Panc1 (cell line): ENCODE measurements around the gene HOXA13. TPM values are rescaled to one million over a fixed set of nuclear protein-coding genes. Genes with fewer than 3 reads are reported as not detected.

Source experiments
- ATAC-seq: fragments of 200-7000 bp; cut with Tn5 transposase; 2 replicates; pipeline ENCODE4 v1.9.1; 2020; ENCODE audit warnings: mild to moderate bottlenecking, moderate library complexity
- BruUV-seq: library from RNA; stranded (reverse); fragments of 400-500 nt; replicated peaks from 2 replicates; lab custom pipeline; 2021; lab: Mats Ljungman, UMichigan
- CTCF ChIA-PET: fragments of 300-600 bp; sonication (Branson Sonifier 250); formaldehyde crosslinking; loops from one replicate; lab custom pipeline; 2022; ENCODE audit warnings: antibody characterized with exemption; lab: Charles Lee
- POLR2A ChIA-PET: fragments of 300-600 bp; sonication (Branson Sonifier 250); formaldehyde crosslinking; loops from one replicate; lab custom pipeline; 2022; ENCODE audit warnings: antibody characterized with exemption; lab: Charles Lee
- DNase-seq: peaks from one replicate; pipeline ENCODE4 v3.0.0-alpha.2; 2010; ENCODE audit warnings: low read depth, low spot score
- H3K27ac ChIP-seq: 2 replicates; pipeline ENCODE4 v1.5.1; 2011; ENCODE audit warnings: mild to moderate bottlenecking, low read length, inconsistent platforms
- H3K27me3 ChIP-seq: fragments of 200-500 bp; sonication (Bioruptor generic); 2 replicates; pipeline ENCODE4 v1.6.0; 2014; ENCODE audit warnings: low read length, inconsistent platforms; ENCODE audit not compliant: control insufficient read depth, insufficient read depth
- H3K36me3 ChIP-seq: fragments of 200-500 bp; sonication (Bioruptor generic); 2 replicates; pipeline ENCODE4 v1.5.1; 2014; ENCODE audit warnings: inconsistent platforms, mild to moderate bottlenecking, low read length, moderate library complexity; ENCODE audit not compliant: control insufficient read depth, insufficient read depth
- H3K4me1 ChIP-seq: 2 replicates; pipeline ENCODE4 v1.5.1; 2011; ENCODE audit warnings: inconsistent platforms, mild to moderate bottlenecking, low read length, moderate library complexity; ENCODE audit not compliant: control insufficient read depth, insufficient read depth
- H3K4me3 ChIP-seq, 2 experiments: 2 replicates each; pipeline ENCODE4 v1.5.1; 2011 to 2012; ENCODE audit warnings: low read depth in 2 of 2, low read length in 2 of 2, mild to moderate bottlenecking in 2 of 2, inconsistent platforms in 1 of 2, moderate library complexity in 1 of 2
- H3K9me3 ChIP-seq: fragments of 200-500 bp; sonication (Bioruptor generic); 2 replicates; pipeline ENCODE4 v1.5.1; 2014; ENCODE audit warnings: low read depth, mild to moderate bottlenecking, inconsistent platforms, low read length, moderate library complexity; ENCODE audit not compliant: control insufficient read depth, insufficient read depth
- POLR2AphosphoS5 ChIP-seq: IDR thresholded peaks from 2 replicates; pipeline ENCODE4 v1.6.1; 2012; ENCODE audit warnings: mild to moderate bottlenecking, low read depth, low read length, moderate library complexity
- SIN3A ChIP-seq: IDR thresholded peaks from 2 replicates; pipeline ENCODE4 v1.6.1; 2012; ENCODE audit warnings: low read depth, mild to moderate bottlenecking, low read length, moderate library complexity, borderline replicate concordance; ENCODE audit not compliant: insufficient read depth
- TCF7L2 ChIP-seq: IDR thresholded peaks from 2 replicates; pipeline ENCODE4 v1.6.1; 2011; ENCODE audit warnings: mild to moderate bottlenecking, low read depth, low read length, inconsistent platforms
- in situ Hi-C: cut with HindIII; loops from 2 replicates; pipeline ENCODE4 v1.10.0; 2016; ENCODE audit warnings: low sequenced_read_pairs, low pct_unique_long_range_greater_than_20kb
- intact Hi-C: fragments of 100-400 bp; cut with micrococcal nuclease; formaldehyde crosslinking; loops from one replicate; pipeline ENCODE4 v1.10.0; 2022; ENCODE audit not compliant: unreplicated experiment
- total RNA-seq: library from RNA; stranded (reverse); gene quantifications from one replicate; pipeline ENCODE4 v1.2.1, GENCODE V29; 2021; ENCODE audit not compliant: unreplicated experiment
- TF ChIP-seq, protein P1 (sequence below): fragments of 450-650 bp; IDR thresholded peaks from 2 replicates; pipeline ENCODE4 v1.5.1; 2017; ENCODE audit warnings: mild to moderate bottlenecking
- TF ChIP-seq, protein P2 (sequence below), 2 experiments: IDR thresholded peaks; 2 replicates each; pipeline ENCODE4 v1.6.1; 2011 to 2012; ENCODE audit warnings: low read depth in 2 of 2, control low read depth in 1 of 2, low read length in 1 of 2, mild to moderate bottlenecking in 1 of 2, moderate library complexity in 1 of 2; ENCODE audit not compliant: insufficient read depth in 1 of 2

HOXA13 gene
- total RNA-seq, 1 experiment from 2014 or later = 1.2 TPM

DNA sequence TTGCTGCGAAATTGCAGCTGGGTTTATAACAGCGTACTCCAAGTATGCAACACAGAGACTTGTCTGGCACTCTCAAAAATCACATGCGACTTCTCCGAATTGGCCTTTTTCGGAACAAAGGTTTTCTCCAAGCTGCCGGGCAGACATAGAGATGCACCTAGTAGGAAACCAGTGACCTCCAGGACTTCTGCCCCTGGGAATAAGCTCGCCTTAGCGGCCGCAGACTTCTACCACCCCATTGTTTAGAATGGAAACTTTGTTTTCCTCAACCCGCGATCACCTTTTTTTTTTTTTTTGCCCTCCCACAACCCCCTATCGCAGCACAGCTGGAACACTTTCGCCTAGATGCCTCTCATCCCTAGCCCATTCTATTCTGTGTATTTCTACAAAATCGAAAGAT, 20.9 kb downstream of the HOXA13 start:
- intact Hi-C loops = no loop called here
- BruUV-seq = no TSS peak
- Histone ChIP-seq H3K27ac (no peak overlapping the region; the same call in 1 of the 2 replicates), H3K4me3 (peak overlapping the region; percentile 32 to 52; a peak in 3 of 4 replicates), H3K4me1 (peaks cover 15% of the 10 kb centered on the region; the same call in 1 of the 2 replicates), H3K9me3 (no peaks in the 10 kb centered on the region), H3K36me3 (no peaks in the 10 kb centered on the region), H3K27me3 (no peaks in the 10 kb centered on the region)
- in situ Hi-C loops = no loop called here
- ATAC-seq (no peak), DNase-seq (no peak)
- CTCF ChIA-PET = interaction anchor here (0.6 to 1.9 kb wide), 10 partner anchors 9 to 1301 kb away, joined by 3 to 10 read pairs (median 4); partner anchors contain the start of gene HOXA3
- POLR2A ChIA-PET = no interaction called here
- no peak for TF ChIP-seq SIN3A
- no peak for TF ChIP-seq POLR2AphosphoS5
- TF ChIP-seq, protein P1, sequence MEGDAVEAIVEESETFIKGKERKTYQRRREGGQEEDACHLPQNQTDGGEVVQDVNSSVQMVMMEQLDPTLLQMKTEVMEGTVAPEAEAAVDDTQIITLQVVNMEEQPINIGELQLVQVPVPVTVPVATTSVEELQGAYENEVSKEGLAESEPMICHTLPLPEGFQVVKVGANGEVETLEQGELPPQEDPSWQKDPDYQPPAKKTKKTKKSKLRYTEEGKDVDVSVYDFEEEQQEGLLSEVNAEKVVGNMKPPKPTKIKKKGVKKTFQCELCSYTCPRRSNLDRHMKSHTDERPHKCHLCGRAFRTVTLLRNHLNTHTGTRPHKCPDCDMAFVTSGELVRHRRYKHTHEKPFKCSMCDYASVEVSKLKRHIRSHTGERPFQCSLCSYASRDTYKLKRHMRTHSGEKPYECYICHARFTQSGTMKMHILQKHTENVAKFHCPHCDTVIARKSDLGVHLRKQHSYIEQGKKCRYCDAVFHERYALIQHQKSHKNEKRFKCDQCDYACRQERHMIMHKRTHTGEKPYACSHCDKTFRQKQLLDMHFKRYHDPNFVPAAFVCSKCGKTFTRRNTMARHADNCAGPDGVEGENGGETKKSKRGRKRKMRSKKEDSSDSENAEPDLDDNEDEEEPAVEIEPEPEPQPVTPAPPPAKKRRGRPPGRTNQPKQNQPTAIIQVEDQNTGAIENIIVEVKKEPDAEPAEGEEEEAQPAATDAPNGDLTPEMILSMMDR = no peak
- no peak for TF ChIP-seq TCF7L2
- TF ChIP-seq, protein P2, sequence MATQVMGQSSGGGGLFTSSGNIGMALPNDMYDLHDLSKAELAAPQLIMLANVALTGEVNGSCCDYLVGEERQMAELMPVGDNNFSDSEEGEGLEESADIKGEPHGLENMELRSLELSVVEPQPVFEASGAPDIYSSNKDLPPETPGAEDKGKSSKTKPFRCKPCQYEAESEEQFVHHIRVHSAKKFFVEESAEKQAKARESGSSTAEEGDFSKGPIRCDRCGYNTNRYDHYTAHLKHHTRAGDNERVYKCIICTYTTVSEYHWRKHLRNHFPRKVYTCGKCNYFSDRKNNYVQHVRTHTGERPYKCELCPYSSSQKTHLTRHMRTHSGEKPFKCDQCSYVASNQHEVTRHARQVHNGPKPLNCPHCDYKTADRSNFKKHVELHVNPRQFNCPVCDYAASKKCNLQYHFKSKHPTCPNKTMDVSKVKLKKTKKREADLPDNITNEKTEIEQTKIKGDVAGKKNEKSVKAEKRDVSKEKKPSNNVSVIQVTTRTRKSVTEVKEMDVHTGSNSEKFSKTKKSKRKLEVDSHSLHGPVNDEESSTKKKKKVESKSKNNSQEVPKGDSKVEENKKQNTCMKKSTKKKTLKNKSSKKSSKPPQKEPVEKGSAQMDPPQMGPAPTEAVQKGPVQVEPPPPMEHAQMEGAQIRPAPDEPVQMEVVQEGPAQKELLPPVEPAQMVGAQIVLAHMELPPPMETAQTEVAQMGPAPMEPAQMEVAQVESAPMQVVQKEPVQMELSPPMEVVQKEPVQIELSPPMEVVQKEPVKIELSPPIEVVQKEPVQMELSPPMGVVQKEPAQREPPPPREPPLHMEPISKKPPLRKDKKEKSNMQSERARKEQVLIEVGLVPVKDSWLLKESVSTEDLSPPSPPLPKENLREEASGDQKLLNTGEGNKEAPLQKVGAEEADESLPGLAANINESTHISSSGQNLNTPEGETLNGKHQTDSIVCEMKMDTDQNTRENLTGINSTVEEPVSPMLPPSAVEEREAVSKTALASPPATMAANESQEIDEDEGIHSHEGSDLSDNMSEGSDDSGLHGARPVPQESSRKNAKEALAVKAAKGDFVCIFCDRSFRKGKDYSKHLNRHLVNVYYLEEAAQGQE (IDR thresholded peaks at IDR 0.05; ENCODE audit: insufficient read depth in 1 of 2, low read depth in 2 of 2, low read length in 1 of 2) = no peak

DNA sequence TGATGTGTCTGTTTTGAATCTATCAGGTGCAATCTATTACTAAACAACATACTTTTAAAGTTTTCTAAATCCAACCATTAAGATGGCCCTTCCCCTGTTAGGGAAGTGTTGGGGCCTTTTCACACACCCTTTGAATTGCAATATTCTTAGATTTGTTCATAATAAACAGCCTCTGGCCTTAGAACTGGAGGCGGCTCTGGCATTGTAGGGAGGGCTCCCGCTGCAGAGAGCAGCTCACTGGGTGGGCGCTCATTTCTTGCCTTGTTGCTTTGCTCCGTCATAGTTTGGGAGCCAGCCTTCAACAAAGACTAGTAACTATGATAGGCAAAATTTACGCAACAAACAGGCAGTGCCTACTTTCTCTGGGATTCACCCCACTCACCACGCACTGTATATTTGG, 21.5 kb downstream of the HOXA13 start:
- Histone ChIP-seq H3K36me3 (no peaks in the 10 kb centered on the region), H3K27me3 (no peaks in the 10 kb centered on the region), H3K9me3 (no peaks in the 10 kb centered on the region), H3K4me3 (no peak overlapping the region), H3K27ac (no peak overlapping the region), H3K4me1 (peaks cover 12% of the 10 kb centered on the region; the same call in 1 of the 2 replicates)
- POLR2A ChIA-PET = interaction anchor here (0.7 kb wide), 1 partner anchor 751 kb away, joined by 3 read pairs; no protein-coding TSS in a partner anchor
- CTCF ChIA-PET = interaction anchor here (0.6 to 1.9 kb wide), 5 partner anchors 17 to 153 kb away, joined by 3 to 10 read pairs (median 6); partner anchors contain the start of gene HOXA3
- DNase-seq (no peak), ATAC-seq (no peak)
- intact Hi-C loops = no loop called here
- BruUV-seq = no TSS peak
- in situ Hi-C loops = no loop called here
- TF ChIP-seq, protein P1 = no peak
- TF ChIP-seq, protein P2 (IDR thresholded peaks at IDR 0.05; ENCODE audit: insufficient read depth in 1 of 2, low read depth in 2 of 2, low read length in 1 of 2) = no peak
- TF ChIP-seq SIN3A (no peak), TCF7L2 (no peak), POLR2AphosphoS5 (no peak)
